Esophagus muscularis mucosa (tissue), 4 donors: ENCODE measurements around the gene BATF2. TPM values are rescaled to one million over a fixed set of nuclear protein-coding genes. Genes with fewer than 3 reads are reported as not detected.

ENCODE experiments used
- DNase-seq: peaks from one replicate; pipeline ENCODE4 v3.0.0-alpha.2; 2017; ENCODE audit errors: extremely low spot score
- H3K27ac ChIP-seq, 4 donors: fragments of 200-600 bp; sonication (generic); replicated peaks in 1 of 4; 1 replicate in 3 of 4; 2 replicates in 1 of 4; pipeline ENCODE4 v1.5.1; 2016 to 2019; ENCODE audit warnings: mild to moderate bottlenecking in 1 of 4
- H3K27me3 ChIP-seq, 4 donors: fragments of 200-600 bp; sonication (generic); one replicate each; pipeline versions ENCODE4 v1.5.1 to v1.6.0; 2016 to 2019
- H3K36me3 ChIP-seq, 4 donors: fragments of 200-600 bp; sonication (generic); one replicate each; pipeline ENCODE4 v1.5.1; 2016 to 2019
- H3K4me1 ChIP-seq, 4 donors: fragments of 200-600 bp; sonication (generic); one replicate each; pipeline ENCODE4 v1.5.1; 2016 to 2019
- H3K4me3 ChIP-seq, 4 donors: fragments of 200-600 bp; sonication (generic); 1 replicate in 2 of 4; 2 replicates in 2 of 4; pipeline ENCODE4 v1.5.1; 2016 to 2019; ENCODE audit warnings: mild to moderate bottlenecking in 4 of 4, moderate library complexity in 1 of 4
- H3K9me3 ChIP-seq, 4 donors: fragments of 200-600 bp; sonication (generic); 1 replicate in 3 of 4; 2 replicates in 1 of 4; pipeline ENCODE4 v1.5.1; 2016 to 2019
- EP300 ChIP-seq: sonication (generic); formaldehyde crosslinking; IDR thresholded peaks from one replicate; pipeline ENCODE4 v1.6.1; 2017; ENCODE audit warnings: antibody characterized with exemption
- POLR2A ChIP-seq: fragments of 450-650 bp; IDR thresholded peaks from one replicate; pipeline ENCODE4 v1.6.1; 2017; ENCODE audit warnings: antibody characterized with exemption, moderate library complexity, mild to moderate bottlenecking, low read depth
- POLR2AphosphoS5 ChIP-seq, 2 donors: sonication (generic); formaldehyde crosslinking; IDR thresholded peaks; one replicate each; pipeline ENCODE4 v1.6.1; 2017; ENCODE audit warnings: antibody characterized with exemption in 2 of 2
- WGBS: methylation state at CpG from one replicate; pipeline ENCODE4 v1.1.5; 2018; 5-methylcytosine and 5-hydroxymethylcytosine counted together
- intact Hi-C: fragments of 100-400 bp; cut with DNase I; formaldehyde crosslinking; loops from one replicate; pipeline ENCODE4 v1.15.1; 2023
- total RNA-seq, 4 donors: library from RNA; depleted of rRNA; stranded (reverse); fragments of >200 nt; gene quantifications; one replicate each; pipeline versions ENCODE4 v1.1.0 to v1.2.1, GENCODE V29; 2016
- TF ChIP-seq, protein P1 (sequence below), 3 experiments: fragments of 200-600 bp in 2 of 3; fragments of 450-650 bp in 1 of 3; sonication (generic) in 2 of 3; IDR thresholded peaks; one replicate each; pipeline ENCODE4 v1.5.1; 2017 to 2019; ENCODE audit warnings: antibody characterized with exemption in 3 of 3, mild to moderate bottlenecking in 2 of 3, moderate library complexity in 1 of 3

Gene BATF2
- total RNA-seq, 4 donors from 2014 or later, result 0.42 to 5.1 (median 3.1) TPM

DNA sequence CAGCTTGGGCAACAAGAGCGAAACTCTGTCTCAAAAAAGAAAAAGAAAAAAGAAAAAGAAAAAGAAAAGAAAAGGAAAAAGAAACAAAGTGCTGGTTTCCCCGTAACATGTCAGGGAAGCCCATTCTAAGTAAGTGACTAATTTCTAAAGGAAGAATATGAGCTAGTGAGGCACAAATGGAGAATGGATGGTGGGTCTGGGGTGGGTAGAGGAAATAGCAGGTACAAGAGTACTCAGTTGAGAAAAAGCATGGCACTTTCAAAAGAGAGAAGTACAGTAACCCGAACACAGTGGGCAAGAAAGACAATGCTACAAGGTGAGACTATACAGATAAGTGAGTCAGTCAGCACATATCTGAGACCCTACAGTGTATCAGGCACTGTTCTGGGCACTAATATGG lies 29.4 kb downstream of the BATF2 start:
- Histone ChIP-seq H3K9me3 (no peaks in the 10 kb centered on the region), H3K27me3 (no peaks in the 10 kb centered on the region), H3K4me3 (no peak overlapping the region), H3K27ac (no peak overlapping the region), H3K36me3 (no peaks in the 10 kb centered on the region), H3K4me1 (peaks cover 7 to 12% (median 11%) of the 10 kb centered on the region in 4 donors)
- 81% methylated on average over 3 of the region's 3 CpGs for WGBS
- no peak for DNase-seq
- intact Hi-C loops, result no loop called here
- TF ChIP-seq POLR2AphosphoS5 (IDR thresholded peaks at IDR 0.05), result no peak
- TF ChIP-seq, protein P1, sequence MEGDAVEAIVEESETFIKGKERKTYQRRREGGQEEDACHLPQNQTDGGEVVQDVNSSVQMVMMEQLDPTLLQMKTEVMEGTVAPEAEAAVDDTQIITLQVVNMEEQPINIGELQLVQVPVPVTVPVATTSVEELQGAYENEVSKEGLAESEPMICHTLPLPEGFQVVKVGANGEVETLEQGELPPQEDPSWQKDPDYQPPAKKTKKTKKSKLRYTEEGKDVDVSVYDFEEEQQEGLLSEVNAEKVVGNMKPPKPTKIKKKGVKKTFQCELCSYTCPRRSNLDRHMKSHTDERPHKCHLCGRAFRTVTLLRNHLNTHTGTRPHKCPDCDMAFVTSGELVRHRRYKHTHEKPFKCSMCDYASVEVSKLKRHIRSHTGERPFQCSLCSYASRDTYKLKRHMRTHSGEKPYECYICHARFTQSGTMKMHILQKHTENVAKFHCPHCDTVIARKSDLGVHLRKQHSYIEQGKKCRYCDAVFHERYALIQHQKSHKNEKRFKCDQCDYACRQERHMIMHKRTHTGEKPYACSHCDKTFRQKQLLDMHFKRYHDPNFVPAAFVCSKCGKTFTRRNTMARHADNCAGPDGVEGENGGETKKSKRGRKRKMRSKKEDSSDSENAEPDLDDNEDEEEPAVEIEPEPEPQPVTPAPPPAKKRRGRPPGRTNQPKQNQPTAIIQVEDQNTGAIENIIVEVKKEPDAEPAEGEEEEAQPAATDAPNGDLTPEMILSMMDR (IDR thresholded peaks at IDR 0.05), result no peak
- no peak for TF ChIP-seq POLR2A
- no peak for TF ChIP-seq EP300

GRCh38 chr11:64963072-64963631 lies 33.6 kb downstream of the BATF2 start:
- H3K27ac ChIP-seq, result no peak overlapping the region
- 80% methylated on average over 5 of the region's 5 CpGs for WGBS
- no peaks in the 10 kb centered on the region for H3K4me1 ChIP-seq
- no peaks in the 10 kb centered on the region for H3K36me3 ChIP-seq
- H3K27me3 ChIP-seq, result peaks cover 0 to under 1% (median 0%) of the 10 kb centered on the region in 4 donors
- no peak for TF ChIP-seq POLR2A
- TF ChIP-seq EP300, result no peak
- TF ChIP-seq POLR2AphosphoS5 (IDR thresholded peaks at IDR 0.05), result no peak
- TF ChIP-seq, protein P1 (IDR thresholded peaks at IDR 0.05), result no peak
- DNase-seq, result no peak
- H3K4me3 ChIP-seq, result no peak overlapping the region
- intact Hi-C loops, result no loop called here
- no peaks in the 10 kb centered on the region for H3K9me3 ChIP-seq

GRCh38 chr11:64960719-64961118 lies 36.1 kb downstream of the BATF2 start:
- H3K4me1 ChIP-seq, result no peaks in the 10 kb centered on the region
- H3K9me3 ChIP-seq, result no peaks in the 10 kb centered on the region
- peaks cover 0 to 5% (median 0%) of the 10 kb centered on the region in 4 donors for H3K27me3 ChIP-seq
- H3K36me3 ChIP-seq, result no peaks in the 10 kb centered on the region
- DNase-seq, result no peak
- H3K4me3 ChIP-seq, result no peak overlapping the region
- TF ChIP-seq POLR2AphosphoS5 (IDR thresholded peaks at IDR 0.05) (no peak), EP300 (no peak)
- H3K27ac ChIP-seq, result no peak overlapping the region
- intact Hi-C loops, result no loop called here
- WGBS, result 55% methylated on average over 4 of the region's 4 CpGs

GRCh38 chr11:64959498-64959897 lies 37.3 kb downstream of the BATF2 start:
- Histone ChIP-seq H3K27ac (no peak overlapping the region), H3K9me3 (no peaks in the 10 kb centered on the region), H3K27me3 (peaks cover 0 to 5% (median 0%) of the 10 kb centered on the region in 4 donors), H3K4me1 (no peaks in the 10 kb centered on the region), H3K4me3 (no peak overlapping the region), H3K36me3 (no peaks in the 10 kb centered on the region)
- TF ChIP-seq, protein P1 (IDR thresholded peaks at IDR 0.05), result no peak
- TF ChIP-seq EP300, result no peak
- TF ChIP-seq POLR2A, result no peak
- no peak for TF ChIP-seq POLR2AphosphoS5 (IDR thresholded peaks at IDR 0.05)
- 75% methylated on average over 3 of the region's 3 CpGs for WGBS
- intact Hi-C loops, result no loop called here
- DNase-seq, result no peak

- WGBS, result 44% methylated on average over 5 of the region's 5 CpGs
- no peak for DNase-seq
- intact Hi-C loops, result no loop called here
- H3K4me3 ChIP-seq, result no peak overlapping the region
- H3K36me3 ChIP-seq, result no peaks in the 10 kb centered on the region
- H3K27ac ChIP-seq, result no peak overlapping the region
- peaks cover 0 to 11% (median 0%) of the 10 kb centered on the region in 4 donors for H3K27me3 ChIP-seq
- no peaks in the 10 kb centered on the region for H3K4me1 ChIP-seq
- H3K9me3 ChIP-seq, result no peaks in the 10 kb centered on the region
- no peak for TF ChIP-seq POLR2AphosphoS5 (IDR thresholded peaks at IDR 0.05)
- TF ChIP-seq POLR2A, result no peak
- TF ChIP-seq EP300, result no peak
- TF ChIP-seq, protein P1 (IDR thresholded peaks at IDR 0.05), result no peak
Measured at GRCh38 chr11:64954201-64954600, 42.6 kb downstream of the BATF2 start.
